Gastrocnemius medialis (tissue), 4 donors: ENCODE measurements around the gene PRUNE2. TPM values are rescaled to one million over a fixed set of nuclear protein-coding genes. Genes with fewer than 3 reads are reported as not detected.

Experiments
- ATAC-seq, 2 donors: fragments of 150-250 bp; one replicate each; pipeline ENCODE4 v1.9.1; 2016
- DNase-seq, 2 donors: peaks; one replicate each; pipeline ENCODE4 v3.0.0-alpha.2; 2019
- H3K27ac ChIP-seq, 4 donors: fragments of 200-600 bp; sonication (generic); 1 replicate in 1 of 4; 2 replicates in 3 of 4; pipeline ENCODE4 v1.5.1; 2016 to 2018; ENCODE audit warnings: mild to moderate bottlenecking in 2 of 4, moderate library complexity in 1 of 4
- H3K27me3 ChIP-seq, 3 donors: fragments of 200-600 bp; sonication (generic) in 2 of 3; 1 replicate in 1 of 3; 2 replicates in 2 of 3; pipeline versions ENCODE4 v1.5.1 to v1.6.0; 2016 to 2019; ENCODE audit warnings: mild to moderate bottlenecking in 1 of 3, moderate library complexity in 1 of 3
- H3K36me3 ChIP-seq, 2 donors: fragments of 200-600 bp; sonication (generic) in 1 of 2; one replicate each; pipeline ENCODE4 v1.5.1; 2017 to 2018
- H3K4me1 ChIP-seq, 2 donors: fragments of 200-600 bp; sonication (generic) in 1 of 2; one replicate each; pipeline ENCODE4 v1.5.1; 2016 to 2017; ENCODE audit warnings: mild to moderate bottlenecking in 2 of 2
- H3K4me3 ChIP-seq, 4 donors: fragments of 200-600 bp; sonication (generic) in 3 of 4; 1 replicate in 1 of 4; 2 replicates in 3 of 4; pipeline ENCODE4 v1.5.1; 2016 to 2019; ENCODE audit warnings: mild to moderate bottlenecking in 2 of 4
- H3K9me3 ChIP-seq, 3 donors: fragments of 200-600 bp; sonication (generic) in 2 of 3; 1 replicate in 1 of 3; 2 replicates in 2 of 3; pipeline ENCODE4 v1.5.1; 2016 to 2019
- CTCF ChIP-seq, 5 experiments: fragments of 450-650 bp in 3 of 5; fragments of 200-600 bp in 2 of 5; sonication (generic) in 2 of 5; IDR thresholded peaks in 4 of 5; conservative IDR thresholded peaks in 1 of 5; 1 replicate in 4 of 5; 2 replicates in 1 of 5; pipeline ENCODE4 v1.5.1; 2016 to 2019; ENCODE audit warnings: antibody characterized with exemption in 5 of 5, mild to moderate bottlenecking in 3 of 5, moderate library complexity in 3 of 5
- POLR2A ChIP-seq, 2 donors: fragments of 450-650 bp; IDR thresholded peaks; one replicate each; pipeline ENCODE4 v1.6.1; 2017; ENCODE audit warnings: antibody characterized with exemption in 2 of 2, mild to moderate bottlenecking in 2 of 2, moderate library complexity in 2 of 2
- in situ Hi-C, 4 donors: fragments of 200-750 bp; cut with MboI; loops; one replicate each; pipeline versions ENCODE4 v1.15.0 to v1.8.0; 2017; ENCODE audit warnings: low sequenced_read_pairs in 4 of 4
- intact Hi-C: fragments of 100-400 bp; cut with DNase I; formaldehyde crosslinking; loops from one replicate; pipeline ENCODE4 v1.15.1; 2023; ENCODE audit warnings: low total_unique reads
- total RNA-seq, 4 donors: library from RNA; depleted of rRNA; stranded (reverse); fragments of >200 nt; gene quantifications; one replicate each; pipeline versions ENCODE4 v1.1.0 to v1.2.3, GENCODE V29; 2016

PRUNE2 gene
- total RNA-seq, 4 donors from 2014 or later: 1.6 to 43.5 (median 11.0) TPM

GRCh38 chr9:76626141-76626540 lies 279.8 kb downstream of the PRUNE2 start:
- H3K9me3 ChIP-seq: no peaks in the 10 kb centered on the region
- H3K36me3 ChIP-seq: no peaks in the 10 kb centered on the region
- ATAC-seq (no peak), DNase-seq (no peak)
- intact Hi-C loops (no loop called here), in situ Hi-C loops (no loop called here)
- no peaks in the 10 kb centered on the region for H3K27me3 ChIP-seq
- no peak overlapping the region for H3K4me3 ChIP-seq
- TF ChIP-seq CTCF (IDR thresholded peaks at IDR 0.05 in 4 of 5, conservative IDR thresholded peaks at IDR 0.05 in 1 of 5) (no peak), POLR2A (IDR thresholded peaks at IDR 0.05) (no peak)
- H3K27ac ChIP-seq: no peak overlapping the region
- H3K4me1 ChIP-seq: no peaks in the 10 kb centered on the region

GRCh38 chr9:76624391-76625048 lies 281.4 kb downstream of the PRUNE2 start:
- Histone ChIP-seq H3K27ac (no peak overlapping the region), H3K27me3 (no peaks in the 10 kb centered on the region), H3K9me3 (no peaks in the 10 kb centered on the region), H3K4me1 (no peaks in the 10 kb centered on the region), H3K36me3 (no peaks in the 10 kb centered on the region), H3K4me3 (no peak overlapping the region)
- ATAC-seq (no peak), DNase-seq (no peak)
- intact Hi-C loops: no loop called here
- no peak for TF ChIP-seq CTCF (IDR thresholded peaks at IDR 0.05 in 4 of 5, conservative IDR thresholded peaks at IDR 0.05 in 1 of 5)
- TF ChIP-seq POLR2A (IDR thresholded peaks at IDR 0.05): no peak
- in situ Hi-C loops: no loop called here

- intact Hi-C loops (no loop called here), in situ Hi-C loops (no loop called here)
- ATAC-seq (no peak), DNase-seq (no peak)
- Histone ChIP-seq H3K36me3 (no peaks in the 10 kb centered on the region), H3K27me3 (no peaks in the 10 kb centered on the region), H3K4me1 (no peaks in the 10 kb centered on the region), H3K27ac (no peak overlapping the region), H3K9me3 (no peaks in the 10 kb centered on the region), H3K4me3 (no peak overlapping the region)
- no peak for TF ChIP-seq CTCF (IDR thresholded peaks at IDR 0.05 in 4 of 5, conservative IDR thresholded peaks at IDR 0.05 in 1 of 5)
- TF ChIP-seq POLR2A (IDR thresholded peaks at IDR 0.05): no peak
These were observed 284.9 kb downstream of the PRUNE2 start for GRCh38 chr9:76620996-76621395.

GRCh38 chr9:76620581-76620980 lies 285.3 kb downstream of the PRUNE2 start:
- no peaks in the 10 kb centered on the region for H3K27me3 ChIP-seq
- no peaks in the 10 kb centered on the region for H3K36me3 ChIP-seq
- TF ChIP-seq CTCF (IDR thresholded peaks at IDR 0.05 in 4 of 5, conservative IDR thresholded peaks at IDR 0.05 in 1 of 5) (no peak), POLR2A (IDR thresholded peaks at IDR 0.05) (no peak)
- DNase-seq (no peak), ATAC-seq (no peak)
- intact Hi-C loops: no loop called here
- no peak overlapping the region for H3K27ac ChIP-seq
- no peaks in the 10 kb centered on the region for H3K4me1 ChIP-seq
- in situ Hi-C loops: no loop called here
- H3K4me3 ChIP-seq: no peak overlapping the region
- H3K9me3 ChIP-seq: no peaks in the 10 kb centered on the region

- ATAC-seq (no peak), DNase-seq (no peak)
- Histone ChIP-seq H3K36me3 (no peaks in the 10 kb centered on the region), H3K27me3 (no peaks in the 10 kb centered on the region), H3K27ac (no peak overlapping the region), H3K9me3 (no peaks in the 10 kb centered on the region), H3K4me3 (no peak overlapping the region), H3K4me1 (no peaks in the 10 kb centered on the region)
- intact Hi-C loops (no loop called here), in situ Hi-C loops (no loop called here)
- TF ChIP-seq POLR2A (IDR thresholded peaks at IDR 0.05) (no peak), CTCF (IDR thresholded peaks at IDR 0.05 in 4 of 5, conservative IDR thresholded peaks at IDR 0.05 in 1 of 5) (no peak)
These were observed 286.3 kb downstream of the PRUNE2 start for GRCh38 chr9:76619640-76620039.
